HepG2 (cell line): Measurements from ENCODE around the gene RAB3C. TPM values are rescaled to one million over a fixed set of nuclear protein-coding genes. Genes with fewer than 3 reads are reported as not detected.

Experiments
- ATAC-seq: fragments of 200-7000 bp; cut with Tn5 transposase; 3 replicates; pipeline ENCODE4 v1.9.1; 2020; ENCODE audit warnings: mild to moderate bottlenecking, moderate library complexity
- BruUV-seq: library from RNA; stranded (reverse); fragments of 400-500 nt; replicated peaks from 2 replicates; lab custom pipeline; 2021; lab: Mats Ljungman, UMichigan
- CTCF ChIA-PET: fragments of 300-600 bp; formaldehyde crosslinking; extraction: SDS; loops from one replicate; lab custom pipeline; 2021; ENCODE audit warnings: low total read pairs, inconsistent platforms, low intra/inter-chr PET ratio; lab: Yijun Ruan, JAX
- POLR2A ChIA-PET: fragments of 350-600 bp; sonication (Branson Sonifier 250); formaldehyde crosslinking; loops from one replicate; lab custom pipeline; 2020; ENCODE audit warnings: antibody characterized with exemption, inconsistent platforms; lab: Yijun Ruan, JAX
- DNase-seq: peaks from one replicate; pipeline ENCODE4 v3.0.0-alpha.2; 2015; ENCODE audit warnings: low spot score
- FAIRE-seq: peaks from 3 replicates; lab custom pipeline; 2011; peaks lifted over from hg19 to GRCh38; lab: Jason Lieb, UNC
- H2AFZ ChIP-seq: one replicate; pipeline ENCODE4 v1.6.1; 2011; ENCODE audit warnings: low read length, inconsistent platforms
- H3K27ac ChIP-seq: fragments of 300-600 bp; 3 replicates; pipeline ENCODE4 v1.8.0; 2011; ENCODE audit warnings: mixed run types, mild to moderate bottlenecking, mixed read lengths, low read length, inconsistent platforms; ENCODE audit not compliant: insufficient read depth; ENCODE audit errors: extremely low read length
- H3K27me3 ChIP-seq, 2 experiments: fragments of 200-600 bp in 1 of 2; 2 replicates in 1 of 2; 3 replicates in 1 of 2; pipeline versions ENCODE4 v1.6.0 to v1.8.0; 2011; ENCODE audit warnings: low read length in 2 of 2, mild to moderate bottlenecking in 2 of 2, moderate library complexity in 2 of 2, inconsistent platforms in 1 of 2; ENCODE audit not compliant: insufficient read depth in 2 of 2, control insufficient read depth in 1 of 2
- H3K36me3 ChIP-seq, 2 experiments: fragments of 200-600 bp in 1 of 2; replicated peaks in 1 of 2; 2 replicates in 1 of 2; 3 replicates in 1 of 2; pipeline versions ENCODE4 v1.5.1 to v1.8.0; 2011; ENCODE audit warnings: low read length in 2 of 2, inconsistent platforms in 1 of 2; ENCODE audit not compliant: insufficient read depth in 2 of 2, control insufficient read depth in 1 of 2
- H3K4me1 ChIP-seq: 2 replicates; pipeline ENCODE4 v1.5.1; 2012; ENCODE audit warnings: low read length, inconsistent platforms; ENCODE audit not compliant: insufficient read depth
- H3K4me2 ChIP-seq: 2 replicates; pipeline ENCODE4 v1.6.0; 2011; ENCODE audit warnings: low read depth, low read length, inconsistent platforms
- H3K4me3 ChIP-seq, 3 experiments: fragments of 200-600 bp in 1 of 3; sonication (generic), shearing (Covaris generic) in 1 of 3; replicated peaks in 1 of 3; 2 replicates each; pipeline ENCODE4 v1.5.1; 2011 to 2016; ENCODE audit warnings: low read length in 3 of 3, inconsistent platforms in 2 of 3, low read depth in 2 of 3, mild to moderate bottlenecking in 2 of 3, control low read depth in 1 of 3, mixed read lengths in 1 of 3; ENCODE audit not compliant: insufficient read depth in 1 of 3
- H3K79me2 ChIP-seq: one replicate; pipeline ENCODE4 v1.6.1; 2011; ENCODE audit warnings: low read length, inconsistent platforms; ENCODE audit not compliant: insufficient read depth
- H3K9ac ChIP-seq: 2 replicates; pipeline ENCODE4 v1.6.0; 2011; ENCODE audit warnings: mild to moderate bottlenecking, low read depth, low read length, inconsistent platforms; ENCODE audit not compliant: insufficient read depth
- H3K9me3 ChIP-seq: 2 replicates; pipeline ENCODE4 v1.5.1; 2012; ENCODE audit warnings: mild to moderate bottlenecking, low read length
- H4K20me1 ChIP-seq: 2 replicates; pipeline ENCODE4 v1.6.0; 2011; ENCODE audit warnings: inconsistent platforms, mild to moderate bottlenecking, low read length, moderate library complexity; ENCODE audit not compliant: insufficient read depth
- HIVEP1 ChIP-seq: sonication (generic); formaldehyde crosslinking; IDR thresholded peaks from 2 replicates; pipeline ENCODE4 v1.4.0; 2020; ENCODE audit warnings: mild to moderate bottlenecking, missing genetic modification reagents
- HNF1A ChIP-seq, 2 experiments: sonication (generic) in 1 of 2; formaldehyde crosslinking in 1 of 2; IDR thresholded peaks; 2 replicates each; pipeline versions ENCODE4 v1.4.0 to v1.6.1; 2016 to 2020; ENCODE audit warnings: borderline replicate concordance in 1 of 2, low read depth in 1 of 2, mild to moderate bottlenecking in 1 of 2, missing genetic modification reagents in 1 of 2
- MAF1 ChIP-seq: sonication (generic); formaldehyde crosslinking; IDR thresholded peaks from 2 replicates; pipeline ENCODE4 v1.5.0; 2020; ENCODE audit warnings: missing genetic modification reagents, borderline replicate concordance
- SETDB1 ChIP-seq: sonication (generic); formaldehyde crosslinking; IDR thresholded peaks from 2 replicates; pipeline ENCODE4 v1.5.1; 2020; ENCODE audit warnings: missing genetic modification reagents, mild to moderate bottlenecking, borderline replicate concordance
- YY1 ChIP-seq: IDR thresholded peaks from 2 replicates; pipeline ENCODE4 v1.6.1; 2011; ENCODE audit warnings: low read length, low read depth, moderate library complexity, mild to moderate bottlenecking; ENCODE audit not compliant: insufficient read depth, insufficient replicate concordance
- in situ Hi-C: cut with HindIII; loops from 2 replicates; pipeline ENCODE4 v1.10.0; 2017; ENCODE audit warnings: low pct_unique_long_range_greater_than_20kb; ENCODE audit not compliant: extremely low pct_ligation_motif_present
- intact Hi-C: fragments of 100-400 bp; cut with micrococcal nuclease; formaldehyde crosslinking; loops from one replicate; pipeline ENCODE4 v1.10.0; 2022; ENCODE audit not compliant: unreplicated experiment
- polyA plus RNA-seq, 8 experiments: library from polyadenylated mRNA; depleted of rRNA in 3 of 8; stranded (reverse) in 7 of 8; unstranded in 1 of 8; fragments of >200 nt; fragmentation: Illumina TruSeq in 4 of 8; extraction: Trizol in 4 of 8; gene quantifications; 2 replicates each; pipeline versions ENCODE4 v1.2.1 to v1.2.3, GENCODE V29; 2011 to 2016; ENCODE audit warnings: low read depth in 4 of 8, missing spikeins in 1 of 8, mixed read lengths in 1 of 8; ENCODE audit not compliant: insufficient read depth in 1 of 8
- total RNA-seq, 5 experiments: library from RNA; depleted of rRNA; stranded (reverse); fragments of >200 nt; fragmentation: Illumina TruSeq; extraction: Trizol; gene quantifications; 2 replicates each; pipeline ENCODE4 v1.2.3, GENCODE V29; 2016; ENCODE audit warnings: low read depth in 1 of 5
- TF ChIP-seq, protein P1 (sequence below): sonication (generic); formaldehyde crosslinking; IDR thresholded peaks from 2 replicates; pipeline ENCODE4 v1.8.0; 2022; ENCODE audit warnings: missing genetic modification reagents, low read depth, mild to moderate bottlenecking, borderline replicate concordance
- TF ChIP-seq, protein P2 (sequence below): sonication (generic); formaldehyde crosslinking; IDR thresholded peaks from 2 replicates; pipeline ENCODE4 v1.9.0; 2021; ENCODE audit warnings: missing genetic modification reagents, borderline replicate concordance

The RAB3C gene
- total and polyA plus RNA-seq, 2 of the 13 experiments (the other 11 are each of a cell fraction or from before 2014, with no cell fraction given), result not detected

DNA sequence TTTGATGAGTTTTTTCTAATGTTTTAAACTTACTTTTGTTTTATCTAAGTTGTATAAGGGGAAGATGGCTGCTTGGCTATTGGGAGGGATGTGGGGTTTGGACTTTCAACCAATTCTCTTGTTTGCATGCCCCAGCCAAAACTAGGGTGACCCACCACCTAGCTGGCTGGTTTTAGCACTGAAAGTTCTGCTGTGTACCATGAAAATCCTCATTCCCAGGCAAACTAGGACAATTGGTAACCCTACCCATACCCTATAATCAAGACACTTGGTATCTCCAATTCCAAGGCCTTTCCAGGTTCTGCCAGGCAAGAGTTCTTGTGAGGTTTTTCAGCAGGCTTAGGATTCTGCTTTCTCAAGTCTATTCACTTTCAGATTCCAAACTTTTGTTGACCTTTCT, 13.1 kb downstream of the RAB3C start:
- Histone ChIP-seq H3K36me3 (no peaks in the 10 kb centered on the region), H3K4me2 (no peak overlapping the region), H3K27me3 (no peaks in the 10 kb centered on the region), H4K20me1 (no peaks in the 10 kb centered on the region), H3K9ac (no peak overlapping the region), H3K27ac (no peak overlapping the region), H2AFZ (no peak overlapping the region)
- ChIA-PET POLR2A (no interaction called here), CTCF (no interaction called here)
- in situ Hi-C loops, result no loop called here
- DNase-seq (no peak), ATAC-seq (no peak)
- TF ChIP-seq HNF1A (IDR thresholded peaks at IDR 0.05; ENCODE audit: low read depth) (no peak), HNF1A (CRISPR knock-in tag; IDR thresholded peaks at IDR 0.05; ENCODE audit: borderline replicate concordance) (no peak), SETDB1 (CRISPR knock-in tag) (no peak), MAF1 (no peak), YY1 (no peak), HIVEP1 (CRISPR knock-in tag) (no peak)
- TF ChIP-seq, protein P1, sequence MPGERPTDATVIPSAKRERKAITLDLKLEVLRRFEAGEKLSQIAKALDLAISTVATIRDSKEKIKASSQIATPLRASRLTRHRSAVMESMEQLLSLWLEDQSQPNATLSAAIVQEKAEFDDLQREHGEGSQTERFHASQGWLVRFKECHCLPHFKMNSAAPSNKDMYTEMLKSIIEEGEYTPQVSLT (CRISPR knock-in tag), result no peak
- TF ChIP-seq, protein P2, sequence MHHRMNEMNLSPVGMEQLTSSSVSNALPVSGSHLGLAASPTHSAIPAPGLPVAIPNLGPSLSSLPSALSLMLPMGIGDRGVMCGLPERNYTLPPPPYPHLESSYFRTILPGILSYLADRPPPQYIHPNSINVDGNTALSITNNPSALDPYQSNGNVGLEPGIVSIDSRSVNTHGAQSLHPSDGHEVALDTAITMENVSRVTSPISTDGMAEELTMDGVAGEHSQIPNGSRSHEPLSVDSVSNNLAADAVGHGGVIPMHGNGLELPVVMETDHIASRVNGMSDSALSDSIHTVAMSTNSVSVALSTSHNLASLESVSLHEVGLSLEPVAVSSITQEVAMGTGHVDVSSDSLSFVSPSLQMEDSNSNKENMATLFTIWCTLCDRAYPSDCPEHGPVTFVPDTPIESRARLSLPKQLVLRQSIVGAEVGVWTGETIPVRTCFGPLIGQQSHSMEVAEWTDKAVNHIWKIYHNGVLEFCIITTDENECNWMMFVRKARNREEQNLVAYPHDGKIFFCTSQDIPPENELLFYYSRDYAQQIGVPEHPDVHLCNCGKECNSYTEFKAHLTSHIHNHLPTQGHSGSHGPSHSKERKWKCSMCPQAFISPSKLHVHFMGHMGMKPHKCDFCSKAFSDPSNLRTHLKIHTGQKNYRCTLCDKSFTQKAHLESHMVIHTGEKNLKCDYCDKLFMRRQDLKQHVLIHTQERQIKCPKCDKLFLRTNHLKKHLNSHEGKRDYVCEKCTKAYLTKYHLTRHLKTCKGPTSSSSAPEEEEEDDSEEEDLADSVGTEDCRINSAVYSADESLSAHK (CRISPR knock-in tag), result no peak
- TF ChIP-seq, all 625 proteins: peak for 0
- no peak overlapping the region for H3K4me3 ChIP-seq
- intact Hi-C loops, result no loop called here
- BruUV-seq, result no TSS peak
- no peaks in the 10 kb centered on the region for H3K79me2 ChIP-seq
- H3K9me3 ChIP-seq, result no peaks in the 10 kb centered on the region
- H3K4me1 ChIP-seq, result no peaks in the 10 kb centered on the region
- no peak for FAIRE-seq
